NB4 (cell line): ENCODE measurements around the gene PEAK1.

Source experiments
- CTCF ChIP-seq: IDR thresholded peaks from one replicate; pipeline ENCODE4 v1.5.1; 2012; ENCODE audit warnings: low read depth, low read length
- POLR2A ChIP-seq: IDR thresholded peaks from 2 replicates; pipeline ENCODE4 v1.6.1; 2011; ENCODE audit warnings: mild to moderate bottlenecking; ENCODE audit not compliant: insufficient read length; ENCODE audit errors: extremely low read depth

- TF ChIP-seq CTCF (no peak), POLR2A (no peak)
These were observed 194.8 kb downstream of the PEAK1 start for GRCh38 chr15:77225088-77225487.
